GM12865 (cell line): ENCODE results near the gene CRNN.

Source experiments
- DNase-seq: peaks from one replicate; pipeline ENCODE4 v3.0.0; 2010; ENCODE audit warnings: low read depth
- H3K4me3 ChIP-seq: 2 replicates; pipeline ENCODE4 v1.5.1; 2011; ENCODE audit warnings: mild to moderate bottlenecking, low read depth, low read length, control low read depth
- TF ChIP-seq, protein P1 (sequence below): IDR thresholded peaks from 2 replicates; pipeline ENCODE4 v1.5.1; 2011; ENCODE audit warnings: low read length, control low read depth, low read depth, inconsistent platforms; ENCODE audit not compliant: insufficient read depth; ENCODE audit errors: missing control alignments

The CRNN gene

GRCh38 chr1:152386940-152387339, 27.1 kb downstream of the CRNN start:
- H3K4me3 ChIP-seq: no peak overlapping the region
- no peak for DNase-seq
- TF ChIP-seq, protein P1, sequence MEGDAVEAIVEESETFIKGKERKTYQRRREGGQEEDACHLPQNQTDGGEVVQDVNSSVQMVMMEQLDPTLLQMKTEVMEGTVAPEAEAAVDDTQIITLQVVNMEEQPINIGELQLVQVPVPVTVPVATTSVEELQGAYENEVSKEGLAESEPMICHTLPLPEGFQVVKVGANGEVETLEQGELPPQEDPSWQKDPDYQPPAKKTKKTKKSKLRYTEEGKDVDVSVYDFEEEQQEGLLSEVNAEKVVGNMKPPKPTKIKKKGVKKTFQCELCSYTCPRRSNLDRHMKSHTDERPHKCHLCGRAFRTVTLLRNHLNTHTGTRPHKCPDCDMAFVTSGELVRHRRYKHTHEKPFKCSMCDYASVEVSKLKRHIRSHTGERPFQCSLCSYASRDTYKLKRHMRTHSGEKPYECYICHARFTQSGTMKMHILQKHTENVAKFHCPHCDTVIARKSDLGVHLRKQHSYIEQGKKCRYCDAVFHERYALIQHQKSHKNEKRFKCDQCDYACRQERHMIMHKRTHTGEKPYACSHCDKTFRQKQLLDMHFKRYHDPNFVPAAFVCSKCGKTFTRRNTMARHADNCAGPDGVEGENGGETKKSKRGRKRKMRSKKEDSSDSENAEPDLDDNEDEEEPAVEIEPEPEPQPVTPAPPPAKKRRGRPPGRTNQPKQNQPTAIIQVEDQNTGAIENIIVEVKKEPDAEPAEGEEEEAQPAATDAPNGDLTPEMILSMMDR: no peak

GRCh38 chr1:152380932-152381331, 33.1 kb downstream of the CRNN start:
- TF ChIP-seq, protein P1: no peak
- no peak overlapping the region for H3K4me3 ChIP-seq
- DNase-seq: no peak

DNA sequence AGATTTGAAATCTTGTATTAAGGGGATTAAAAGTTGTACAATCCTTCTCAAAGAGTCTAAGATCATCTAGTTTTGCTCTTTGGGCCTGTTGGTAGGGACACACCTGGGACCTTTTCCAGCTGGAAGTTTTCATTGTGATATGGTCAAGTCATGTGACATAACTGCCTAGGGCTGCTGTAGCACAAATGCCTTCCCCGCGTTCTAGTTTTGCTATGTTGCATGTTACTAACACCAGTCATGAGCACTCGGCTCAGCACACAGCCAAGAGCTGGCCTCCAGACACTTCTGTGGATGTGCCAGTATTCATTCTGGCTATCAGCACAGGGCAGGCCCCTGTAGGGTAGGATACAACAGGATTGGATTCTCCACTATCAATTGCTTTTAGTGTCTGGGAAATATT, 39.6 kb downstream of the CRNN start:
- DNase-seq: no peak
- TF ChIP-seq, protein P1: no peak
- H3K4me3 ChIP-seq: no peak overlapping the region

GRCh38 chr1:152372672-152373071, 41.4 kb downstream of the CRNN start:
- no peak for DNase-seq
- TF ChIP-seq, protein P1: no peak
- no peak overlapping the region for H3K4me3 ChIP-seq

DNA sequence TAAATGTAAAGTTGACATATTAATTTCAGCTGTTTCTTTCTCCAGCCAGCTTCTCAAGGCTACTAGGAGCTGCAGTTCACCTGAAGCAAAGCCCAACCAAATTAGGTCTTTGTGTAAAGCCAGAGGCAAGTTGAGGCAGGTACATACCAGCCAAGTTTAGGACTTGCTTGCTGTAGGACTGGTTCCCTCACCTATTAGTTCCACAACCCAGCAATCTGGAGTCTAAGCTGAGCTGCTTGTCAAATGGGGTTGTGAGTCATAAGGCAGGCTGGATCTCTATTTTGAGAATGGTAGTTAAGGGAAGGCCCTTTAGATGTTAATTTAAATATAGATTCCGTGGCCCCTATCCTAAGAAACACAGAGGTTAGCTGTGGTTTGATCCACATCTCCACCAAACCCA, 46.6 kb downstream of the CRNN start:
- no peak overlapping the region for H3K4me3 ChIP-seq
- no peak for DNase-seq
- TF ChIP-seq, protein P1: no peak

- H3K4me3 ChIP-seq: no peak within 1 kb of the TSS
- TF ChIP-seq, protein P1: no peak
- no peak for DNase-seq
Observed at GRCh38 chr1:152359906-152360305, 54.2 kb downstream of the CRNN start, which contains the start of gene FLG2. TSS of gene FLG2 (minus strand) at chr1:152360006. CDS start at chr1:152358884, 1,122 bp downstream.
